Fibroblast of lung (primary cell): ENCODE measurements around the gene APOBEC3A.

ENCODE experiments used
- EZH2 ChIP-seq: IDR thresholded peaks from 2 replicates; pipeline ENCODE4 v1.5.1; 2012; ENCODE audit warnings: low read length, control low read depth, mild to moderate bottlenecking; ENCODE audit errors: missing control alignments
- TF ChIP-seq, protein P1 (sequence below), 2 donors: IDR thresholded peaks in 1 of 2; conservative IDR thresholded peaks in 1 of 2; 1 replicate in 1 of 2; 2 replicates in 1 of 2; pipeline ENCODE4 v1.5.1; 2011 to 2012; ENCODE audit warnings: low read length in 2 of 2, control low read depth in 1 of 2, inconsistent platforms in 1 of 2, low read depth in 1 of 2, mild to moderate bottlenecking in 1 of 2

GRCh38 chr22:38930512-38930911, 26.9 kb upstream of the APOBEC3A start:
- TF ChIP-seq, protein P1, sequence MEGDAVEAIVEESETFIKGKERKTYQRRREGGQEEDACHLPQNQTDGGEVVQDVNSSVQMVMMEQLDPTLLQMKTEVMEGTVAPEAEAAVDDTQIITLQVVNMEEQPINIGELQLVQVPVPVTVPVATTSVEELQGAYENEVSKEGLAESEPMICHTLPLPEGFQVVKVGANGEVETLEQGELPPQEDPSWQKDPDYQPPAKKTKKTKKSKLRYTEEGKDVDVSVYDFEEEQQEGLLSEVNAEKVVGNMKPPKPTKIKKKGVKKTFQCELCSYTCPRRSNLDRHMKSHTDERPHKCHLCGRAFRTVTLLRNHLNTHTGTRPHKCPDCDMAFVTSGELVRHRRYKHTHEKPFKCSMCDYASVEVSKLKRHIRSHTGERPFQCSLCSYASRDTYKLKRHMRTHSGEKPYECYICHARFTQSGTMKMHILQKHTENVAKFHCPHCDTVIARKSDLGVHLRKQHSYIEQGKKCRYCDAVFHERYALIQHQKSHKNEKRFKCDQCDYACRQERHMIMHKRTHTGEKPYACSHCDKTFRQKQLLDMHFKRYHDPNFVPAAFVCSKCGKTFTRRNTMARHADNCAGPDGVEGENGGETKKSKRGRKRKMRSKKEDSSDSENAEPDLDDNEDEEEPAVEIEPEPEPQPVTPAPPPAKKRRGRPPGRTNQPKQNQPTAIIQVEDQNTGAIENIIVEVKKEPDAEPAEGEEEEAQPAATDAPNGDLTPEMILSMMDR (conservative IDR thresholded peaks at IDR 0.05 in 1 of 2, IDR thresholded peaks at IDR 0.05 in 1 of 2; ENCODE audit: low read depth in 1 of 2, low read length in 2 of 2), result no peak
- no peak for TF ChIP-seq EZH2
